Activated CD8-positive, alpha-beta T cell treated with anti-CD3 and anti-CD28 coated beads, Interleukin-2, amount 10 ng/mL, durations not matched to agents 7 days and 5 days (primary cell): ENCODE measurements around the gene CYP24A1. TPM values are rescaled to one million over a fixed set of nuclear protein-coding genes. Genes with fewer than 3 reads are reported as not detected.

Source experiments
- ATAC-seq: fragments of 150-1000 bp; cut with Tn5 transposase; one replicate; pipeline ENCODE4 v1.10.0; 2021; ENCODE audit warnings: moderate library complexity
- CTCF ChIA-PET: fragments of 350-600 bp; sonication (Branson Sonifier 250); formaldehyde crosslinking; loops from one replicate; lab custom pipeline; 2021; ENCODE audit warnings: antibody characterized with exemption; lab: Charles Lee
- POLR2A ChIA-PET: fragments of 350-600 bp; sonication (Branson Sonifier 250); formaldehyde crosslinking; loops from one replicate; lab custom pipeline; 2021; ENCODE audit warnings: antibody characterized with exemption; lab: Charles Lee
- DNase-seq: peaks from one replicate; pipeline ENCODE4 v3.0.0-alpha.2; 2020
- H3K27ac Mint-ChIP-seq: one replicate; pipeline ENCODE4 v1.8.0; 2021; ENCODE audit warnings: mild to moderate bottlenecking, mixed read lengths
- H3K27me3 Mint-ChIP-seq: one replicate; pipeline ENCODE4 v1.8.0; 2021; ENCODE audit warnings: low read depth, mixed read lengths
- H3K36me3 Mint-ChIP-seq: one replicate; pipeline ENCODE4 v1.8.0; 2021; ENCODE audit warnings: low read depth, mixed read lengths
- H3K4me1 Mint-ChIP-seq: one replicate; pipeline ENCODE4 v1.8.0; 2021; ENCODE audit warnings: low read depth, mixed read lengths
- H3K4me3 Mint-ChIP-seq: one replicate; pipeline ENCODE4 v1.8.0; 2021; ENCODE audit warnings: mild to moderate bottlenecking, mixed read lengths
- H3K9me3 Mint-ChIP-seq: one replicate; pipeline ENCODE4 v1.8.0; 2022; ENCODE audit warnings: mixed read lengths; ENCODE audit not compliant: insufficient read depth
- total RNA-seq, 2 experiments: library from RNA; stranded (reverse); gene quantifications; one replicate each; pipeline ENCODE4 v1.2.3, GENCODE V29; 2021

Gene CYP24A1
- total RNA-seq, 2 experiments from 2014 or later: not detected

- no peak overlapping the region for H3K27ac Mint-ChIP-seq
- no peaks in the 10 kb centered on the region for H3K9me3 Mint-ChIP-seq
- H3K4me3 Mint-ChIP-seq: no peak overlapping the region
- ChIA-PET POLR2A (no interaction called here), CTCF (interaction anchor here (1.0 kb wide), 1 partner anchor 84 kb away, joined by 3 read pairs; no protein-coding TSS in a partner anchor)
- H3K4me1 Mint-ChIP-seq: no peaks in the 10 kb centered on the region
- ATAC-seq (no peak), DNase-seq (no peak)
- H3K36me3 Mint-ChIP-seq: no peaks in the 10 kb centered on the region
- peaks cover 18% of the 10 kb centered on the region for H3K27me3 Mint-ChIP-seq
These were observed 14.5 kb upstream of the CYP24A1 start for GRCh38 chr20:54188132-54188849.

- no peaks in the 10 kb centered on the region for H3K4me1 Mint-ChIP-seq
- ChIA-PET CTCF (no interaction called here), POLR2A (no interaction called here)
- ATAC-seq (no peak), DNase-seq (no peak)
- H3K4me3 Mint-ChIP-seq: no peak overlapping the region
- H3K27ac Mint-ChIP-seq: no peak overlapping the region
- peaks cover 18% of the 10 kb centered on the region for H3K27me3 Mint-ChIP-seq
- H3K36me3 Mint-ChIP-seq: no peaks in the 10 kb centered on the region
- H3K9me3 Mint-ChIP-seq: no peaks in the 10 kb centered on the region
These were observed 11.3 kb upstream of the CYP24A1 start for GRCh38 chr20:54184904-54185626.

GRCh38 chr20:54184071-54184470 lies 10.3 kb upstream of the CYP24A1 start:
- no peak overlapping the region for H3K4me3 Mint-ChIP-seq
- ChIA-PET CTCF (no interaction called here), POLR2A (no interaction called here)
- H3K27ac Mint-ChIP-seq: no peak overlapping the region
- H3K4me1 Mint-ChIP-seq: no peaks in the 10 kb centered on the region
- H3K27me3 Mint-ChIP-seq: peaks cover 18% of the 10 kb centered on the region
- H3K9me3 Mint-ChIP-seq: no peaks in the 10 kb centered on the region
- ATAC-seq (no peak), DNase-seq (no peak)
- no peaks in the 10 kb centered on the region for H3K36me3 Mint-ChIP-seq

- Mint-ChIP-seq H3K4me3 (no peak overlapping the region), H3K27me3 (peaks cover 23% of the 10 kb centered on the region), H3K4me1 (no peaks in the 10 kb centered on the region), H3K9me3 (no peaks in the 10 kb centered on the region), H3K36me3 (no peaks in the 10 kb centered on the region), H3K27ac (no peak overlapping the region)
- CTCF ChIA-PET: interaction anchor here (2.7 kb wide), 1 partner anchor 18 kb away, joined by 15 read pairs; no protein-coding TSS in a partner anchor
- ATAC-seq: no peak
- POLR2A ChIA-PET: interaction anchor here (0.6 kb wide), 1 partner anchor 26 kb away, joined by 3 read pairs; no protein-coding TSS in a partner anchor
- no peak for DNase-seq
These were observed 7.1 kb upstream of the CYP24A1 start for GRCh38 chr20:54180931-54181330.

GRCh38 chr20:54179946-54180345 lies 6.2 kb upstream of the CYP24A1 start:
- no peaks in the 10 kb centered on the region for H3K4me1 Mint-ChIP-seq
- no peak for DNase-seq
- no peak overlapping the region for H3K27ac Mint-ChIP-seq
- ChIA-PET CTCF (interaction anchor here (2.7 kb wide), 1 partner anchor 19 kb away, joined by 15 read pairs; no protein-coding TSS in a partner anchor), POLR2A (no interaction called here)
- H3K27me3 Mint-ChIP-seq: peaks cover 26% of the 10 kb centered on the region
- no peak for ATAC-seq
- no peaks in the 10 kb centered on the region for H3K9me3 Mint-ChIP-seq
- no peak overlapping the region for H3K4me3 Mint-ChIP-seq
- H3K36me3 Mint-ChIP-seq: no peaks in the 10 kb centered on the region

GRCh38 chr20:54178256-54178655 lies 4.5 kb upstream of the CYP24A1 start:
- no peak overlapping the region for H3K27ac Mint-ChIP-seq
- no peaks in the 10 kb centered on the region for H3K36me3 Mint-ChIP-seq
- peaks cover 34% of the 10 kb centered on the region for H3K27me3 Mint-ChIP-seq
- peaks cover 13% of the 10 kb centered on the region for H3K4me1 Mint-ChIP-seq
- no peak for DNase-seq
- H3K9me3 Mint-ChIP-seq: no peaks in the 10 kb centered on the region
- ChIA-PET POLR2A (interaction anchor here (0.6 kb wide), 1 partner anchor 986 kb away, joined by 3 read pairs; no protein-coding TSS in a partner anchor), CTCF (no interaction called here)
- ATAC-seq: no peak
- H3K4me3 Mint-ChIP-seq: no peak overlapping the region

- no peak overlapping the region for H3K27ac Mint-ChIP-seq
- CTCF ChIA-PET: interaction anchor here (0.8 kb wide), 1 partner anchor 74 kb away, joined by 4 read pairs; no protein-coding TSS in a partner anchor
- POLR2A ChIA-PET: no interaction called here
- H3K4me3 Mint-ChIP-seq: no peak overlapping the region
- H3K27me3 Mint-ChIP-seq: peaks cover 37% of the 10 kb centered on the region
- ATAC-seq (no peak), DNase-seq (no peak)
- no peaks in the 10 kb centered on the region for H3K36me3 Mint-ChIP-seq
- H3K9me3 Mint-ChIP-seq: no peaks in the 10 kb centered on the region
- H3K4me1 Mint-ChIP-seq: peaks cover 17% of the 10 kb centered on the region
These were observed 3.6 kb upstream of the CYP24A1 start for GRCh38 chr20:54177378-54177777.

- Mint-ChIP-seq H3K36me3 (no peaks in the 10 kb centered on the region), H3K4me3 (no peak overlapping the region), H3K27me3 (peaks cover 43% of the 10 kb centered on the region), H3K4me1 (peaks cover 17% of the 10 kb centered on the region), H3K9me3 (no peaks in the 10 kb centered on the region), H3K27ac (no peak overlapping the region)
- ATAC-seq (no peak), DNase-seq (no peak)
- POLR2A ChIA-PET: no interaction called here
- CTCF ChIA-PET: no interaction called here
These were observed 2.8 kb upstream of the CYP24A1 start for GRCh38 chr20:54176610-54177009.

GRCh38 chr20:54174457-54175175 lies 830 bp upstream of the CYP24A1 start:
- H3K4me1 Mint-ChIP-seq: peaks cover 17% of the 10 kb centered on the region
- H3K27me3 Mint-ChIP-seq: peaks cover 56% of the 10 kb centered on the region
- ATAC-seq: no peak
- H3K9me3 Mint-ChIP-seq: no peaks in the 10 kb centered on the region
- CTCF ChIA-PET: interaction anchor here (0.9 to 1.0 kb wide), 2 partner anchors 17 to 25 kb away, joined by 3 read pairs; no protein-coding TSS in a partner anchor
- no peak for DNase-seq
- no peaks in the 10 kb centered on the region for H3K36me3 Mint-ChIP-seq
- peak overlapping the region; percentile 38 for H3K4me3 Mint-ChIP-seq
- POLR2A ChIA-PET: no interaction called here
- no peak overlapping the region for H3K27ac Mint-ChIP-seq

GRCh38 chr20:54172856-54173652 lies 732 bp downstream of the CYP24A1 start:
- Mint-ChIP-seq H3K4me1 (peaks cover 17% of the 10 kb centered on the region), H3K9me3 (no peaks in the 10 kb centered on the region), H3K4me3 (no peak overlapping the region), H3K36me3 (no peaks in the 10 kb centered on the region), H3K27me3 (peaks cover 62% of the 10 kb centered on the region), H3K27ac (no peak overlapping the region)
- POLR2A ChIA-PET: no interaction called here
- ATAC-seq: peak; percentile 19
- CTCF ChIA-PET: no interaction called here
- no peak for DNase-seq

- H3K27ac Mint-ChIP-seq: no peak overlapping the region
- no peaks in the 10 kb centered on the region for H3K36me3 Mint-ChIP-seq
- ATAC-seq (no peak), DNase-seq (no peak)
- H3K4me3 Mint-ChIP-seq: no peak overlapping the region
- POLR2A ChIA-PET: no interaction called here
- CTCF ChIA-PET: no interaction called here
- H3K4me1 Mint-ChIP-seq: peaks cover 17% of the 10 kb centered on the region
- peaks cover 64% of the 10 kb centered on the region for H3K27me3 Mint-ChIP-seq
- H3K9me3 Mint-ChIP-seq: no peaks in the 10 kb centered on the region
These were observed 1.3 kb downstream of the CYP24A1 start for GRCh38 chr20:54172532-54172855.
